CD4-positive, alpha-beta T cell (primary cell): ENCODE results near the gene SEL1L. TPM values are rescaled to one million over a fixed set of nuclear protein-coding genes. Genes with fewer than 3 reads are reported as not detected.

Experiments
- ATAC-seq: fragments of 200-7000 bp; cut with Tn5 transposase; one replicate; pipeline ENCODE4 v1.10.0; 2022; ENCODE audit warnings: mild to moderate bottlenecking; ENCODE audit not compliant: poor library complexity
- CTCF ChIA-PET: fragments of 350-600 bp; sonication (Branson Sonifier 250); formaldehyde crosslinking; loops from one replicate; lab custom pipeline; 2021; ENCODE audit warnings: antibody characterized with exemption, inconsistent platforms; lab: Charles Lee
- POLR2A ChIA-PET: fragments of 350-600 bp; sonication (Branson Sonifier 250); formaldehyde crosslinking; loops from one replicate; lab custom pipeline; 2021; ENCODE audit warnings: antibody characterized with exemption, inconsistent platforms; lab: Charles Lee
- DNase-seq, 14 experiments: peaks; one replicate each; pipeline ENCODE4 v3.0.0-alpha.2; 2013 to 2020; ENCODE audit warnings: mixed read lengths in 2 of 14
- H3K27ac ChIP-seq, 2 donors: one replicate each; pipeline versions ENCODE4 v1.5.1 to v1.7.0; 2013; ENCODE audit warnings: low read length in 2 of 2, low read depth in 1 of 2, mild to moderate bottlenecking in 1 of 2
- H3K27me3 ChIP-seq, 2 experiments: 1 replicate in 1 of 2; 2 replicates in 1 of 2; pipeline versions ENCODE4 v1.6.1 to v1.7.0; 2013; ENCODE audit warnings: low read length in 2 of 2, control low read depth in 1 of 2, mild to moderate bottlenecking in 1 of 2, moderate library complexity in 1 of 2; ENCODE audit not compliant: insufficient read depth in 2 of 2, control insufficient read depth in 1 of 2
- H3K36me3 ChIP-seq: one replicate; pipeline ENCODE4 v1.6.1; 2013; ENCODE audit warnings: low read length, control low read depth; ENCODE audit not compliant: insufficient read depth
- H3K4me1 ChIP-seq: one replicate; pipeline ENCODE4 v1.6.1; 2013; ENCODE audit warnings: low read length, control low read depth; ENCODE audit not compliant: insufficient read depth
- H3K4me3 ChIP-seq: one replicate; pipeline ENCODE4 v1.5.1; 2013; ENCODE audit warnings: mild to moderate bottlenecking, low read length, moderate library complexity
- H3K9me3 ChIP-seq, 2 experiments: 1 replicate in 1 of 2; 2 replicates in 1 of 2; pipeline versions ENCODE4 v1.6.1 to v1.7.0; 2013; ENCODE audit warnings: low read length in 2 of 2, mild to moderate bottlenecking in 2 of 2, control low read depth in 1 of 2, moderate library complexity in 1 of 2; ENCODE audit not compliant: control insufficient read depth in 1 of 2, insufficient read depth in 1 of 2
- H3K27ac Mint-ChIP-seq: one replicate; pipeline ENCODE4 v1.8.0; 2020; ENCODE audit warnings: mixed read lengths
- H3K27me3 Mint-ChIP-seq: one replicate; pipeline ENCODE4 v1.8.0; 2021; ENCODE audit warnings: mixed read lengths
- H3K36me3 Mint-ChIP-seq: one replicate; pipeline ENCODE4 v1.8.0; 2021; ENCODE audit warnings: low read depth, mixed read lengths
- H3K4me1 Mint-ChIP-seq: one replicate; pipeline ENCODE4 v1.8.0; 2021; ENCODE audit warnings: low read depth, mixed read lengths
- H3K4me3 Mint-ChIP-seq: one replicate; pipeline ENCODE4 v1.8.0; 2020; ENCODE audit warnings: mild to moderate bottlenecking, mixed read lengths
- H3K9me3 Mint-ChIP-seq: one replicate; pipeline ENCODE4 v1.8.0; 2020; ENCODE audit warnings: mixed read lengths
- intact Hi-C, 2 experiments: fragments of 100-400 bp; cut with DNase I in 1 of 2; cut with micrococcal nuclease in 1 of 2; formaldehyde crosslinking; loops; one replicate each; pipeline versions ENCODE4 v1.15.1 to v1.9.0; 2023 to 2025; cut with DNase I, micrococcal nuclease
- total RNA-seq, 174 experiments: library from RNA in 2 of 174; stranded (reverse) in 2 of 174; gene quantifications; one replicate each; pipeline ENCODE4 v1.2.3 and lab custom pipeline; 2021 to 2026
- TF ChIP-seq, protein P1 (sequence below): fragments of 200-600 bp; IDR thresholded peaks from one replicate; pipeline ENCODE4 v1.8.0; 2022; ENCODE audit warnings: antibody characterized with exemption, mild to moderate bottlenecking

SEL1L gene
- total RNA-seq, 2 experiments from 2014 or later: 40.6 to 46.4 TPM

DNA sequence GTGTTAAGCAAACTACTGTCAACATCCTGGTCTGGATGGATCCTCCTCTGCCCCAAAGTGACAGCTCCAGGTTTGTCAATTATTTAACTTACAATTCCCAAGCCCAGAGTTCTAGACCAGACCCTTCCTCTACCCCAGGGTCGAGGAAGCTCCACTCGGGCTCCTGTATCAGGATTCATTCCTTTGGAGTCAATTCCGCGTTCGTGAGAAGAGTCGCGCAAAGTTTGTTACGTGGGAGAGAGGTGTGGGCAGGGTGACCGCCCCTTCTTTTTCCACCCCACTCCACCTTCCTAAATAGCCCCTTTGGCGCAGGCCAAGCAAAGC, 479 bp downstream of the SEL1L start:
- CTCF ChIA-PET: no interaction called here
- POLR2A ChIA-PET: interaction anchor here (1.0 to 3.3 kb wide), 9 partner anchors 11 to 577 kb away, joined by 3 to 34 read pairs (median 6); partner anchors contain the start of genes GTF2A1 and TSHR
- H3K4me1 ChIP-seq: peaks cover 19% of the 10 kb centered on the region

DNA sequence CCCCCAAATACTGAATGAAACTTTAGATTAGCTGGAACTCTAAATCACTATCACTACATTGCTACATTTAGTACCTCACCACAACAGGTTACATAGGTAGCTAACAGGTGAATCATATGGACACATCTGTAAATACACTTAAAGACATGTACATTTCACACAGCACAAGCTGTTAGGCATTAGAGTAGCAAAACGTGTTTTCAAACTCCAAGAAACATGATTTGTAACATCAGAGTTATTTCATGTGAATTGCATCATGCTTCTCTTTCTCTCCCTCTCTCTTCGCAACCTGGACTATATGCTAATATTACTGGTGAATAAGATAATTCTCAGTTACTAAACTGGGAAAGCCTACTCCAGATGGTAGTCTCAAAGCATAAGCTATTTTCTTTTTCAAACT, 4.3 kb downstream of the SEL1L start:
- Histone ChIP-seq H3K4me1 (peaks cover 15% of the 10 kb centered on the region), H3K27me3 (no peaks in the 10 kb centered on the region), H3K27ac (no peak overlapping the region), H3K4me3 (no peak overlapping the region), H3K36me3 (peaks cover 26% of the 10 kb centered on the region), H3K9me3 (no peaks in the 10 kb centered on the region)
- peaks cover 86% of the 10 kb centered on the region for H3K4me1 Mint-ChIP-seq
- CTCF ChIA-PET: no interaction called here
- no peak overlapping the region for H3K4me3 Mint-ChIP-seq
- intact Hi-C loops: no loop called here
- H3K36me3 Mint-ChIP-seq: peaks cover 55% of the 10 kb centered on the region
- H3K9me3 Mint-ChIP-seq: no peaks in the 10 kb centered on the region
- H3K27ac Mint-ChIP-seq: peak overlapping the region; percentile 27
- no peak for ATAC-seq
- H3K27me3 Mint-ChIP-seq: no peaks in the 10 kb centered on the region
- no peak for DNase-seq
- POLR2A ChIA-PET: no interaction called here
- TF ChIP-seq, protein P1, sequence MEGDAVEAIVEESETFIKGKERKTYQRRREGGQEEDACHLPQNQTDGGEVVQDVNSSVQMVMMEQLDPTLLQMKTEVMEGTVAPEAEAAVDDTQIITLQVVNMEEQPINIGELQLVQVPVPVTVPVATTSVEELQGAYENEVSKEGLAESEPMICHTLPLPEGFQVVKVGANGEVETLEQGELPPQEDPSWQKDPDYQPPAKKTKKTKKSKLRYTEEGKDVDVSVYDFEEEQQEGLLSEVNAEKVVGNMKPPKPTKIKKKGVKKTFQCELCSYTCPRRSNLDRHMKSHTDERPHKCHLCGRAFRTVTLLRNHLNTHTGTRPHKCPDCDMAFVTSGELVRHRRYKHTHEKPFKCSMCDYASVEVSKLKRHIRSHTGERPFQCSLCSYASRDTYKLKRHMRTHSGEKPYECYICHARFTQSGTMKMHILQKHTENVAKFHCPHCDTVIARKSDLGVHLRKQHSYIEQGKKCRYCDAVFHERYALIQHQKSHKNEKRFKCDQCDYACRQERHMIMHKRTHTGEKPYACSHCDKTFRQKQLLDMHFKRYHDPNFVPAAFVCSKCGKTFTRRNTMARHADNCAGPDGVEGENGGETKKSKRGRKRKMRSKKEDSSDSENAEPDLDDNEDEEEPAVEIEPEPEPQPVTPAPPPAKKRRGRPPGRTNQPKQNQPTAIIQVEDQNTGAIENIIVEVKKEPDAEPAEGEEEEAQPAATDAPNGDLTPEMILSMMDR: no peak

More for the DNA sequence above, 479 bp downstream of the SEL1L start:
- H3K4me1 Mint-ChIP-seq: peaks cover 76% of the 10 kb centered on the region
- H3K36me3 ChIP-seq: no peaks in the 10 kb centered on the region
- H3K4me3 Mint-ChIP-seq: peak overlapping the region; percentile 96
- peaks cover 21% of the 10 kb centered on the region for H3K36me3 Mint-ChIP-seq
- H3K27ac ChIP-seq: peak overlapping the region; percentile 62 to 64
- ATAC-seq: no peak
- H3K27ac Mint-ChIP-seq: peak overlapping the region; percentile 84
- TF ChIP-seq, protein P1: no peak
- no peaks in the 10 kb centered on the region for H3K27me3 ChIP-seq
- intact Hi-C loops: loop anchor here in 1 of 2 experiments (5.0 kb wide), 2 partner anchors 311 to 591 kb away; partner anchors contain the start of genes CEP128 and GTF2A1
- H3K4me3 ChIP-seq: peak overlapping the region; percentile 89
- peaks cover 3% of the 10 kb centered on the region for H3K9me3 Mint-ChIP-seq
- H3K27me3 Mint-ChIP-seq: no peaks in the 10 kb centered on the region
- DNase-seq: no peak
- H3K9me3 ChIP-seq: no peaks in the 10 kb centered on the region

DNA sequence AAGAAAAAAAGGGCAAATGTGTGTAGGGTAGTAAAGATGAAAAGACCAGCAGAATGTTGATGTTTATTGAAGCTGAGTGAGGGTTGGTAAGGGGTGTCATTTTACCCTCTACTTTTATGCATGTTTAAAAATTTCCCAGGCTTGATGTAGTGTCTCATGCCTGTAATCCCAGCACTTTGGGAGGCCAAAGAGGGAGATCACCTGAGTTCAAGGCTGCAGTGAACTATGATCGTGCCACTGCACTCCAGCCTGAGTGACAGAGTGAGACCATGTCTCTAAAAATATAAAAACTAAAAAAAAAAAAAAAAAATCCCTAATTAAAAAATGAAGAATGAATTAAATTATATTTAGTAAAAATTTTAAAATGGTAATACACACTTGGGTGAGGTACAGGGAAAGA, 8.5 kb downstream of the SEL1L start:
- Histone ChIP-seq H3K4me1 (peaks cover 3% of the 10 kb centered on the region), H3K4me3 (no peak overlapping the region), H3K36me3 (peaks cover 58% of the 10 kb centered on the region), H3K27ac (no peak overlapping the region), H3K27me3 (no peaks in the 10 kb centered on the region), H3K9me3 (no peaks in the 10 kb centered on the region)
- no peak for ATAC-seq
- CTCF ChIA-PET: no interaction called here
- TF ChIP-seq, protein P1: no peak
- DNase-seq: no peak
- Mint-ChIP-seq H3K4me3 (peak overlapping the region; percentile 1), H3K27ac (no peak overlapping the region), H3K27me3 (no peaks in the 10 kb centered on the region), H3K9me3 (no peaks in the 10 kb centered on the region), H3K36me3 (peaks cover 83% of the 10 kb centered on the region), H3K4me1 (peaks cover 77% of the 10 kb centered on the region)
- POLR2A ChIA-PET: no interaction called here
- intact Hi-C loops: no loop called here
